ENCODE data around the gene KRT13. TPM values are rescaled to one million over a fixed set of nuclear protein-coding genes. Genes with fewer than 3 reads are reported as not detected.

The KRT13 gene
- total and polyA plus RNA-seq, 7 donors, result 0.46 to 54.1 (median 4.3) TPM; not detected in 3

DNA sequence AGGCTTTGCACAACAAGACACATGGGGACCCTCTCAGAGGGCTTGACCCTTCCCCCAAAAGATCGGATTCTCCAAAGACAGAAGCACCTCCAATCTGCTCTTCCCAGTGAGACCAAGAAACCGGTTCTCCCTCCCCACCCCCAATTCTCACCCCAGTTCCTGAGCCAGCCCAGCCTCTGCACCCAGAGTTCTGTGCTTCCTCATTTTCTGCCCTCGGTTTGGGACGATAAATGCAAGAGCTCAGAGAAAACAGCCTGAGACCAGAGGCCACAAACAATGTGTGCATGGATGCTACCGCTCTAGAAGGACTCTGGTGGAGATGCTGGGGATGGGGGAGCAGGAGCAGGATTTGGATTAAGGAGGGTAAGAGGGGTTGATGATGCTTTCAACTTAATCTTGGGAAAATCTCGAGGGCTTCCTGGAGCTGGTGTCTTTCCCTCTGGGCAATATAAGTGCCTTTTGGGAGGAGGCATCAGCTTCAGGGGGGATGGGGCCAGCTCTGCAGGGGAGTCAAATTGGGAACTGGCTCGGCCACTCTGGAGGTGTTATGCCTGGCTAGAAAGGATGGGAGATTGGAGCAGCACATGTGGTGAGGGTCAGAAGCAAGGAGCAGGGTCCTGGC lies 7.2 kb upstream of the KRT13 start:
- WGBS, 2 donors, result 52 to 70% methylated on average over 7 of the region's 7 CpGs
- Histone ChIP-seq H3K4me1 (no peaks in the 10 kb centered on the region), H3K36me3 (no peaks in the 10 kb centered on the region), H3K4me3 (no peak overlapping the region), H3K27me3 (no peaks in the 10 kb centered on the region), H3K9me3 (no peaks in the 10 kb centered on the region), H3K27ac (no peak overlapping the region)
- DNase-seq, result no peak
- no peak for TF ChIP-seq POLR2AphosphoS5 (IDR thresholded peaks at IDR 0.05)
- no peak for TF ChIP-seq EP300 (IDR thresholded peaks at IDR 0.05)
- no peak for TF ChIP-seq POLR2A (IDR thresholded peaks at IDR 0.05)
- TF ChIP-seq, protein P1, sequence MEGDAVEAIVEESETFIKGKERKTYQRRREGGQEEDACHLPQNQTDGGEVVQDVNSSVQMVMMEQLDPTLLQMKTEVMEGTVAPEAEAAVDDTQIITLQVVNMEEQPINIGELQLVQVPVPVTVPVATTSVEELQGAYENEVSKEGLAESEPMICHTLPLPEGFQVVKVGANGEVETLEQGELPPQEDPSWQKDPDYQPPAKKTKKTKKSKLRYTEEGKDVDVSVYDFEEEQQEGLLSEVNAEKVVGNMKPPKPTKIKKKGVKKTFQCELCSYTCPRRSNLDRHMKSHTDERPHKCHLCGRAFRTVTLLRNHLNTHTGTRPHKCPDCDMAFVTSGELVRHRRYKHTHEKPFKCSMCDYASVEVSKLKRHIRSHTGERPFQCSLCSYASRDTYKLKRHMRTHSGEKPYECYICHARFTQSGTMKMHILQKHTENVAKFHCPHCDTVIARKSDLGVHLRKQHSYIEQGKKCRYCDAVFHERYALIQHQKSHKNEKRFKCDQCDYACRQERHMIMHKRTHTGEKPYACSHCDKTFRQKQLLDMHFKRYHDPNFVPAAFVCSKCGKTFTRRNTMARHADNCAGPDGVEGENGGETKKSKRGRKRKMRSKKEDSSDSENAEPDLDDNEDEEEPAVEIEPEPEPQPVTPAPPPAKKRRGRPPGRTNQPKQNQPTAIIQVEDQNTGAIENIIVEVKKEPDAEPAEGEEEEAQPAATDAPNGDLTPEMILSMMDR (IDR thresholded peaks at IDR 0.05), result no peak
- intact Hi-C loops (cut with DNase I), result no loop called here

DNA sequence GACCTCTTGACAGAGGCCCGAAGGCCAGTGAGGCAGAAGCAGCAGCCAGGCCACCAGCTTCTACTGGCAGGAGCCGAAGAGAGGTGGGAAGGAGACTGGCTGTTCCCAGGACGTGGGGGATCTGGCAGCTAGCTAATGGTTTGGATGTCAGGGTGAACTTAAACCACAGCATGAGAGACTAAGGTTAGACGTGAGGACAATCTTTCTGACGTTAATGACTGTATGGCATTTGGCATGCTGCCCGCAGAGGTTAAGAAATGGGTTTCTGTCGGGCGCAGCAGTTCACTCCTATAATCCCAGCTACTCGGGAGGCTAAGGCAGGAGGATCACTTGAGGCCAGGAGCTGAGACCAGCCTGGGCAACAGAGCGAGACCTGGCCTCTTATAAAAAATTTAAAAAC lies 6.3 kb upstream of the KRT13 start:
- DNase-seq, result no peak
- H3K4me3 ChIP-seq, result no peak overlapping the region
- no peaks in the 10 kb centered on the region for H3K9me3 ChIP-seq
- no peaks in the 10 kb centered on the region for H3K36me3 ChIP-seq
- TF ChIP-seq, protein P1 (IDR thresholded peaks at IDR 0.05), result no peak
- TF ChIP-seq POLR2A (IDR thresholded peaks at IDR 0.05) (no peak), EP300 (IDR thresholded peaks at IDR 0.05) (no peak), POLR2AphosphoS5 (IDR thresholded peaks at IDR 0.05) (no peak)
- H3K4me1 ChIP-seq, result no peaks in the 10 kb centered on the region
- WGBS, 2 donors, result 49 to 79% methylated on average over 10 of the region's 10 CpGs
- H3K27me3 ChIP-seq, result no peaks in the 10 kb centered on the region
- intact Hi-C loops (cut with DNase I), result no loop called here
- H3K27ac ChIP-seq, result no peak overlapping the region

DNA sequence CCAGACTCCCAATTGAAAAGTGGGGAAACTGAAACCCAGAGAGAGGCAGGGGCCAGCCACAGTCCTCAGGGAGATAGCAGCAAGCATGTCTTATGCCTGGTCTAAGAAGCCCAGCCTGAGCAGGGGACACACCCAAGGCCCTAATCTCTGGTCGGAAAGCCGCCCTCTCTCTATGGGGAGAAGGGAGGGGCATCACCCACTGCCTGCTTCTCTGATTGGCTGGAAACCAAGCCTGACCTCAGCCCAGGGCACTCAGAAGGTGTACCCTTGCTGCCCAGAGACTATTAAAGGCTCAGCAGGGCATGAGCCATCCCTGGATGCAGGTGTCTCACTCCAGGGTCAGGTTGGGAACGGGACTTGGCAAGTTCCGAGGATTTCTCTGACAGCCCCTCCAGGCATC lies 5.7 kb upstream of the KRT13 start:
- no peak overlapping the region for H3K27ac ChIP-seq
- WGBS, 2 donors, result 14 to 68% methylated on average over 4 of the region's 4 CpGs
- H3K36me3 ChIP-seq, result no peaks in the 10 kb centered on the region
- intact Hi-C loops (cut with DNase I), result no loop called here
- no peaks in the 10 kb centered on the region for H3K9me3 ChIP-seq
- no peaks in the 10 kb centered on the region for H3K27me3 ChIP-seq
- no peaks in the 10 kb centered on the region for H3K4me1 ChIP-seq
- DNase-seq, result no peak
- no peak overlapping the region for H3K4me3 ChIP-seq
- TF ChIP-seq POLR2AphosphoS5 (IDR thresholded peaks at IDR 0.05) (no peak), EP300 (IDR thresholded peaks at IDR 0.05) (no peak), POLR2A (IDR thresholded peaks at IDR 0.05) (no peak)
- TF ChIP-seq, protein P1 (IDR thresholded peaks at IDR 0.05), result no peak

DNA sequence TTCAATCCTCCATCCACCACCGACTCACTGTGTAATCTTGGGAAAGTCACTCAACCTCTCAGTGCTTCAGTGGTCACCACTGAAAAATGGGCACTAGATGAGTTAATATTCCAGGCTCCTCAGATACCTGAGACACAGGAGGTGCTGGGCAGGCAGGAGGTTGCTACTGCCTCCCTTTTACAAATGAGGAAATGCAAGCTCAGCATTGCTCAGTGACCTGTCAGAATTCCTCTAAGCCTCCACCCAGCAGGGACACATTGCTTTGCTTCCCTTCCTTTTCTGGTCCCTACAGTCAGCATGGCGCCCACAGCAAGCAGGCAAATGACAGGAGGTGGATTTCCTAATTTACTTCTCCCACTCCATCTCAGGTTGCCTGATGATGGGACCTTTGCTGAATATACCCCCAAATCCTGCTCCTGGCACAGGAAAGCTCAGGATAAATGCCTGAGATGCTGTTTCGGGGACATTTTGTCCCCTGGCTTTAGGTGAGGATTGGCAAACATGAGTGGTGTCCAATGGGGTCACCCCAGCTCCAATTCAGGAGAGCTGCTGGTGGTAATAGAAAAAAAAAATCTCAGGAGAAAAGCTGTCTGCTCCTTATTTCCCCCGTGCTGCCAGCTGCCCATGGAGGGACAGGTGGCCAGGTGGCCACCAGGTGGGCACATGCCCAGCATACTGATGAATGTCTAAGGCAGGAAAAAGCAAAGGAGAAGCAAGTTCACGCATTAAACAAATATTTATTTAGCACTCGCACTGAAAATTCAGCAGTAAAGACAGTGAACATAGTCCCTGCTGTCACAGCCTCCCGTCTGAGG lies 5.0 kb upstream of the KRT13 start:
- TF ChIP-seq POLR2AphosphoS5 (IDR thresholded peaks at IDR 0.05) (no peak), EP300 (IDR thresholded peaks at IDR 0.05) (no peak), POLR2A (IDR thresholded peaks at IDR 0.05) (no peak)
- TF ChIP-seq, protein P1 (IDR thresholded peaks at IDR 0.05), result no peak
- no peaks in the 10 kb centered on the region for H3K36me3 ChIP-seq
- no peak overlapping the region for H3K4me3 ChIP-seq
- intact Hi-C loops (cut with DNase I), result no loop called here
- WGBS, 2 donors, result 36 to 69% methylated on average over 7 of the region's 7 CpGs
- no peaks in the 10 kb centered on the region for H3K9me3 ChIP-seq
- no peaks in the 10 kb centered on the region for H3K27me3 ChIP-seq
- DNase-seq, result no peak
- H3K4me1 ChIP-seq, result no peaks in the 10 kb centered on the region
- H3K27ac ChIP-seq, result no peak overlapping the region

All from sigmoid colon (tissue), 7 donors.